Measurements from ENCODE around the gene RUSC2.

RUSC2 gene

DNA sequence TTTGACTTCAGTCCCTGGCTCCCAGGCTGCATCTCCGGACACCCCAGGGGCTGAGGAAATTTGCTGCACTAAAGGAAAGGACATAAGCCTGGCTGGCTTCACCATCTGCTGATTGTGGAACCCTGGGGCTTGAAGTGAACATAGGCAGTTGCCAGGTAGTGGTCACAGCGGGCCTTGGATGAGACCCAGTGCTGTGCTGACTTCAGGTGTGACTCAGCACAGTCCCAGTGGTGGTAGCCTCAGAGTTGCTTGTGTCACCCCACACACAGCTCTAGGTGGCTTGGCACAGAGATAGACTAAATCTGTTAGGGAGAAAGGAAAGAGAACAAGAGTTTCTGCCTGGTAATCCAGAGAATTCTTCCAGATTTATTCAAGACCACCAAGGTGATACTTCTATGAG, 36.1 kb upstream of the RUSC2 start:
- Histone ChIP-seq H4K12ac (ENCODE audit: low read depth, low read length) (no peak overlapping the region), H3K4me3 (ENCODE audit: low read depth, low read length) (no peak overlapping the region), H2AFZ (ENCODE audit: insufficient read depth, low read length, poor library complexity) (no peak overlapping the region), H3K9ac (ENCODE audit: low read length) (no peak overlapping the region), H3K23ac (ENCODE audit: low read length) (no peak overlapping the region), H3K4me2 (ENCODE audit: low read length) (no peak overlapping the region), H3K79me2 (ENCODE audit: control insufficient read depth, insufficient read depth, low read length, poor library complexity) (no peaks in the 10 kb centered on the region), H2BK120ac (ENCODE audit: insufficient read depth, low read length, poor library complexity) (no peak overlapping the region), H3K18ac (ENCODE audit: low read length) (no peak overlapping the region), H3K27ac (ENCODE audit: low read depth, low read length) (no peak overlapping the region), H2BK5ac (ENCODE audit: low read depth, low read length, poor library complexity) (no peak overlapping the region), H3K4me1 (ENCODE audit: control insufficient read depth in 1 of 2, insufficient read depth in 2 of 2, low read length in 2 of 2) (no peaks in the 10 kb centered on the region), H4K91ac (ENCODE audit: low read depth, low read length) (no peak overlapping the region), H3K4ac (ENCODE audit: low read depth, low read length) (no peak overlapping the region), H2AK5ac (ENCODE audit: low read length) (no peak overlapping the region), H4K8ac (ENCODE audit: low read depth, low read length) (no peak overlapping the region), H3K27me3 (ENCODE audit: insufficient read depth, low read length) (no peaks in the 10 kb centered on the region), H2BK12ac (ENCODE audit: low read length) (no peak overlapping the region), H3K79me1 (ENCODE audit: low read length) (no peaks in the 10 kb centered on the region), H3K14ac (ENCODE audit: low read length) (no peak overlapping the region), H3K36me3 (ENCODE audit: control insufficient read depth in 1 of 2, insufficient read depth in 2 of 2, low read length in 2 of 2) (no peaks in the 10 kb centered on the region), H3K9me3 (ENCODE audit: insufficient read depth, low read depth, low read length) (peaks cover 5% of the 10 kb centered on the region)
- WGBS (ENCODE audit: extremely low coverage, insufficient coverage, insufficient read length): no CpG with 5 or more reads among the region's 2 CpGs
- DNase-seq: no peak

DNA sequence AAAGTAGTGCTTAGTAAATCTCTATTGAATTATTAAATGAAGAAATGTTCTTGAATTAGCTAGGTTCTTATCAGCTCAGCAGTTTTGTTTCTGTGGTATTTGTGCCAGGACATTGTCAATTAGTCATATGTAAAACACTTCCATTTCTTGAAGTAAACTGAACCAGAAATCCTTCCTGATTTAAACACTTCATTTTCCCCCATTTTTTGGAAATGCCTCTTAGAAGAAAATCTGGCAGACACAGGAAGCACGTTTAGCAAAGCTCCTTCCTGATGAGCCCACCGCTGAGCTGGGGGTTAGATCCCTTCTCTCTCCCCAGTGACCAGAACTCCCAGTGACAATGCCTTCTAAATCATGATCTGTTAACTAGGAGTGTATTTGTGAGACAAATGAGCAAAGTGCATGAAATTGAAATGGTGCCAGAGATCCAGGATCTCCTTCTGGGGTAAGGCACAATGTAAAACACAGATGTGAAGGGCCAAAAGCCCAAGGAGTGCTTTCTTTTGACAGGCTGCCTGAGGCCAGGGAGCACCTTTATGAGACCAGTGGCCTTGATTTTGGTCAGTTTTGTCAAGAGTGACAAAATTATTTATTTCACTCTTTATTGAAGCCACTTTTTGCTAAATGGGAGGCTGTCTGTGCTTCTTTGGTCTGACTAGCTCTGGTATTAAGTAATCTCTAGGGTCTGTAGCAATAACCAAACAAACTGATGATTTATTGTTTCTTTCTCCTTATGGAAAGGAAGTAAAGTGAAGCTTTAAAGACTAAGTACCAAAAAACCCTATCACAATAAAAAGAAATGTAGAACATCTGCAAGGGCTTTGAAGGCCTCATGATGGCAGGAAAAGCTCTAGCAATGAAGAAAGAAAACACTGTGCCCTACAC, 25.5 kb upstream of the RUSC2 start:
- H4K12ac ChIP-seq (ENCODE audit: low read depth, low read length): no peak overlapping the region
- H3K4ac ChIP-seq (ENCODE audit: low read depth, low read length): no peak overlapping the region
- no peak overlapping the region for H3K4me2 ChIP-seq (ENCODE audit: low read length)
- no peaks in the 10 kb centered on the region for H3K79me1 ChIP-seq (ENCODE audit: low read length)
- no CpG with 5 or more reads among the region's 2 CpGs for WGBS (ENCODE audit: extremely low coverage, insufficient coverage, insufficient read length)
- H3K79me2 ChIP-seq (ENCODE audit: control insufficient read depth, insufficient read depth, low read length, poor library complexity): no peaks in the 10 kb centered on the region
- H3K23ac ChIP-seq (ENCODE audit: low read length): no peak overlapping the region
- no peak overlapping the region for H3K14ac ChIP-seq (ENCODE audit: low read length)
- no peak overlapping the region for H4K91ac ChIP-seq (ENCODE audit: low read depth, low read length)
- H3K18ac ChIP-seq (ENCODE audit: low read length): no peak overlapping the region
- H3K27me3 ChIP-seq (ENCODE audit: insufficient read depth, low read length): no peaks in the 10 kb centered on the region
- H3K9ac ChIP-seq (ENCODE audit: low read length): no peak overlapping the region
- no peak overlapping the region for H3K27ac ChIP-seq (ENCODE audit: low read depth, low read length)
- H3K4me3 ChIP-seq (ENCODE audit: low read depth, low read length): no peak overlapping the region
- no peak overlapping the region for H2AK5ac ChIP-seq (ENCODE audit: low read length)
- no peaks in the 10 kb centered on the region for H3K4me1 ChIP-seq (ENCODE audit: control insufficient read depth in 1 of 2, insufficient read depth in 2 of 2, low read length in 2 of 2)
- H2BK12ac ChIP-seq (ENCODE audit: low read length): no peak overlapping the region
- H2AFZ ChIP-seq (ENCODE audit: insufficient read depth, low read length, poor library complexity): no peak overlapping the region
- H2BK120ac ChIP-seq (ENCODE audit: insufficient read depth, low read length, poor library complexity): no peak overlapping the region
- no peak overlapping the region for H2BK5ac ChIP-seq (ENCODE audit: low read depth, low read length, poor library complexity)
- H4K8ac ChIP-seq (ENCODE audit: low read depth, low read length): no peak overlapping the region
- H3K36me3 ChIP-seq (ENCODE audit: control insufficient read depth in 1 of 2, insufficient read depth in 2 of 2, low read length in 2 of 2): no peaks in the 10 kb centered on the region
- DNase-seq: no peak
- peaks cover 11% of the 10 kb centered on the region for H3K9me3 ChIP-seq (ENCODE audit: insufficient read depth, low read depth, low read length)

DNA sequence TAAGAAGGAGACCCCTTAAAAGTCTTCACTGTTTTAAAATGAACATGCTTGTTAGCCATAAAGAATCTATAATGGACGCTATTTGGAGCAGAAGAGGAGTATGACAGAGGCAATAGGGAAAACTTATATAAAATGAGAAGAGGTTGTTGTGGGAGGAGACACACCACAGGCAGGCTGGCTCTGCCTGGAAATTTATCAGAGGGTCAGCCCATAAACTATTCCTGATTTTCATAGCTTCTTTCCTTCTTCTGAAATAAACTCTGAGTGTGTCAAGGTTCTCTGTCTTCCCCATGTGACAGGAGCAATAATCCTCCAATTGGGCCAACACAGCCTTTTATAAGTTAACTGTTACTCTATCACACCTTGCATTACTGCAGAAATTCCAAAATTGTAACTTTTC, 19.6 kb upstream of the RUSC2 start:
- Histone ChIP-seq H3K4me3 (ENCODE audit: low read depth, low read length) (no peak overlapping the region), H2BK5ac (ENCODE audit: low read depth, low read length, poor library complexity) (no peak overlapping the region), H3K9me3 (ENCODE audit: insufficient read depth, low read depth, low read length) (no peaks in the 10 kb centered on the region), H3K36me3 (ENCODE audit: control insufficient read depth in 1 of 2, insufficient read depth in 2 of 2, low read length in 2 of 2) (no peaks in the 10 kb centered on the region), H3K4me2 (ENCODE audit: low read length) (no peak overlapping the region), H4K91ac (ENCODE audit: low read depth, low read length) (no peak overlapping the region), H2BK12ac (ENCODE audit: low read length) (no peak overlapping the region), H4K8ac (ENCODE audit: low read depth, low read length) (no peak overlapping the region), H4K12ac (ENCODE audit: low read depth, low read length) (no peak overlapping the region), H3K18ac (ENCODE audit: low read length) (no peak overlapping the region), H3K79me1 (ENCODE audit: low read length) (no peaks in the 10 kb centered on the region), H3K4ac (ENCODE audit: low read depth, low read length) (no peak overlapping the region), H3K4me1 (ENCODE audit: control insufficient read depth in 1 of 2, insufficient read depth in 2 of 2, low read length in 2 of 2) (no peaks in the 10 kb centered on the region), H3K14ac (ENCODE audit: low read length) (no peak overlapping the region), H3K27ac (ENCODE audit: low read depth, low read length) (no peak overlapping the region), H2AFZ (ENCODE audit: insufficient read depth, low read length, poor library complexity) (no peak overlapping the region), H2BK120ac (ENCODE audit: insufficient read depth, low read length, poor library complexity) (no peak overlapping the region), H3K9ac (ENCODE audit: low read length) (no peak overlapping the region), H2AK5ac (ENCODE audit: low read length) (no peak overlapping the region), H3K79me2 (ENCODE audit: control insufficient read depth, insufficient read depth, low read length, poor library complexity) (no peaks in the 10 kb centered on the region), H3K23ac (ENCODE audit: low read length) (no peak overlapping the region), H3K27me3 (ENCODE audit: insufficient read depth, low read length) (no peaks in the 10 kb centered on the region)
- DNase-seq: no peak
- WGBS (ENCODE audit: extremely low coverage, insufficient coverage, insufficient read length): no CpG with 5 or more reads among the region's 1 CpG

DNA sequence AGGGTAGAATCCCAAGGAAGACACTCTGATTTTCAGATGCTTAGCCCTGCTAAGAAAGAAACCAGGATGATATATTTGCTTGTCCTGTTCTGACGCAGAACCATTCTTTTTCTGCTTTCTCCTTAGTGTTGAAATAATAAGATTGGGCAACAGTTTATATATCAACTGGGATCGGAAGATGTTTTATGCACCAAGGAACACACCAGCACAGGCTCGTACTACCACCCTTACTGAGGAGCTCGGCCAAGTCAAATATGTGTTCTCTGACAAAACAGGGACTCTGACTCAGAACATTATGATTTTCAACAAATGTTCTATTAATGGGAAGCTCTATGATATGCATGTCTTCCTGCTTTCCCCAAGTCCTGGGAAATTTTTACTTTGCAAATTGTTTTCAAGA, 19.0 kb upstream of the RUSC2 start:
- no peak overlapping the region for H2BK120ac ChIP-seq (ENCODE audit: insufficient read depth, low read length, poor library complexity)
- no peak overlapping the region for H3K14ac ChIP-seq (ENCODE audit: low read length)
- no peak overlapping the region for H2AK5ac ChIP-seq (ENCODE audit: low read length)
- H3K4me3 ChIP-seq (ENCODE audit: low read depth, low read length): no peak overlapping the region
- no peak overlapping the region for H3K4ac ChIP-seq (ENCODE audit: low read depth, low read length)
- no peaks in the 10 kb centered on the region for H3K9me3 ChIP-seq (ENCODE audit: insufficient read depth, low read depth, low read length)
- no peaks in the 10 kb centered on the region for H3K4me1 ChIP-seq (ENCODE audit: control insufficient read depth in 1 of 2, insufficient read depth in 2 of 2, low read length in 2 of 2)
- H2AFZ ChIP-seq (ENCODE audit: insufficient read depth, low read length, poor library complexity): no peak overlapping the region
- H3K36me3 ChIP-seq (ENCODE audit: control insufficient read depth in 1 of 2, insufficient read depth in 2 of 2, low read length in 2 of 2): no peaks in the 10 kb centered on the region
- no peaks in the 10 kb centered on the region for H3K79me1 ChIP-seq (ENCODE audit: low read length)
- H4K91ac ChIP-seq (ENCODE audit: low read depth, low read length): no peak overlapping the region
- no peaks in the 10 kb centered on the region for H3K27me3 ChIP-seq (ENCODE audit: insufficient read depth, low read length)
- H3K18ac ChIP-seq (ENCODE audit: low read length): no peak overlapping the region
- no peak overlapping the region for H3K4me2 ChIP-seq (ENCODE audit: low read length)
- H3K23ac ChIP-seq (ENCODE audit: low read length): no peak overlapping the region
- DNase-seq: no peak
- WGBS (ENCODE audit: extremely low coverage, insufficient coverage, insufficient read length): no CpG with 5 or more reads among the region's 4 CpGs
- H2BK5ac ChIP-seq (ENCODE audit: low read depth, low read length, poor library complexity): no peak overlapping the region
- no peak overlapping the region for H3K27ac ChIP-seq (ENCODE audit: low read depth, low read length)
- H4K8ac ChIP-seq (ENCODE audit: low read depth, low read length): no peak overlapping the region
- H3K9ac ChIP-seq (ENCODE audit: low read length): no peak overlapping the region
- H3K79me2 ChIP-seq (ENCODE audit: control insufficient read depth, insufficient read depth, low read length, poor library complexity): no peaks in the 10 kb centered on the region
- no peak overlapping the region for H2BK12ac ChIP-seq (ENCODE audit: low read length)
- no peak overlapping the region for H4K12ac ChIP-seq (ENCODE audit: low read depth, low read length)

All from trophoblast cell (in vitro differentiated cells and primary cell).